ENCODE data around the gene CEACAM4. TPM values are rescaled to one million over a fixed set of nuclear protein-coding genes. Genes with fewer than 3 reads are reported as not detected.

Gene CEACAM4
- total and polyA plus RNA-seq, 2 donors (not counting 1 experiment from before 2014, with no cell fraction given), result not detected

GRCh38 chr19:41570639-41571112 lies 56.2 kb downstream of the CEACAM4 start:
- no peak overlapping the region for H3K4me3 ChIP-seq (replicated peaks in 1 of 4; ENCODE audit: control extremely low read depth in 1 of 4, insufficient read depth in 1 of 4, low read depth in 3 of 4, low read length in 4 of 4)
- no peaks in the 10 kb centered on the region for H3K36me3 ChIP-seq (ENCODE audit: control insufficient read depth, insufficient read depth, low read length)
- no peaks in the 10 kb centered on the region for H3K9me3 ChIP-seq (ENCODE audit: control insufficient read depth, insufficient read depth, low read depth, low read length)
- TF ChIP-seq CTCF (conservative IDR thresholded peaks at IDR 0.05 in 1 of 2, IDR thresholded peaks at IDR 0.05 in 1 of 2; ENCODE audit: low read depth in 1 of 2, low read length in 2 of 2) (peak; percentile 93 to 95), EZH2 (IDR thresholded peaks at IDR 0.05; ENCODE audit: low read length, missing control alignments) (no peak)
- no peak overlapping the region for H3K27ac ChIP-seq (ENCODE audit: insufficient read depth, low read length)
- no peak overlapping the region for H3K4me2 ChIP-seq (ENCODE audit: extremely low read depth, insufficient read depth, low read length)
- H3K79me2 ChIP-seq (ENCODE audit: control insufficient read depth, insufficient read depth, low read length), result no peaks in the 10 kb centered on the region
- peak; percentile 43 to 61 for DNase-seq (ENCODE audit: low read depth in 2 of 2)
- no peaks in the 10 kb centered on the region for H4K20me1 ChIP-seq (ENCODE audit: control insufficient read depth, extremely low read depth, insufficient read depth, low read length)
- no peak overlapping the region for H2AFZ ChIP-seq (ENCODE audit: low read length)
- no peaks in the 10 kb centered on the region for H3K4me1 ChIP-seq (ENCODE audit: control insufficient read depth, extremely low read depth, insufficient read depth, low read length)
- H3K27me3 ChIP-seq (ENCODE audit: control insufficient read depth, insufficient read depth, low read length), result no peaks in the 10 kb centered on the region
- H3K9ac ChIP-seq (ENCODE audit: insufficient read depth, low read length), result no peak overlapping the region

- Histone ChIP-seq H3K9ac (ENCODE audit: insufficient read depth, low read length) (no peak overlapping the region), H3K9me3 (ENCODE audit: control insufficient read depth, insufficient read depth, low read depth, low read length) (no peaks in the 10 kb centered on the region), H2AFZ (ENCODE audit: low read length) (no peak overlapping the region), H3K4me2 (ENCODE audit: extremely low read depth, insufficient read depth, low read length) (no peak overlapping the region), H3K4me1 (ENCODE audit: control insufficient read depth, extremely low read depth, insufficient read depth, low read length) (no peaks in the 10 kb centered on the region), H3K4me3 (replicated peaks in 1 of 4; ENCODE audit: control extremely low read depth in 1 of 4, insufficient read depth in 1 of 4, low read depth in 3 of 4, low read length in 4 of 4) (no peak overlapping the region), H3K36me3 (ENCODE audit: control insufficient read depth, insufficient read depth, low read length) (no peaks in the 10 kb centered on the region), H3K27ac (ENCODE audit: insufficient read depth, low read length) (no peak overlapping the region), H3K27me3 (ENCODE audit: control insufficient read depth, insufficient read depth, low read length) (no peaks in the 10 kb centered on the region), H3K79me2 (ENCODE audit: control insufficient read depth, insufficient read depth, low read length) (no peaks in the 10 kb centered on the region), H4K20me1 (ENCODE audit: control insufficient read depth, extremely low read depth, insufficient read depth, low read length) (no peaks in the 10 kb centered on the region)
- DNase-seq (ENCODE audit: low read depth in 2 of 2), result no peak
- no peak for TF ChIP-seq CTCF (conservative IDR thresholded peaks at IDR 0.05 in 1 of 2, IDR thresholded peaks at IDR 0.05 in 1 of 2; ENCODE audit: low read depth in 1 of 2, low read length in 2 of 2)
- TF ChIP-seq EZH2 (IDR thresholded peaks at IDR 0.05; ENCODE audit: low read length, missing control alignments), result no peak
Measured at GRCh38 chr19:41570179-41570578, 56.7 kb downstream of the CEACAM4 start.

- Histone ChIP-seq H3K36me3 (ENCODE audit: control insufficient read depth, insufficient read depth, low read length) (no peaks in the 10 kb centered on the region), H3K9ac (ENCODE audit: insufficient read depth, low read length) (no peak overlapping the region), H3K4me1 (ENCODE audit: control insufficient read depth, extremely low read depth, insufficient read depth, low read length) (no peaks in the 10 kb centered on the region), H2AFZ (ENCODE audit: low read length) (no peak overlapping the region), H3K79me2 (ENCODE audit: control insufficient read depth, insufficient read depth, low read length) (no peaks in the 10 kb centered on the region), H3K4me3 (replicated peaks in 1 of 4; ENCODE audit: control extremely low read depth in 1 of 4, insufficient read depth in 1 of 4, low read depth in 3 of 4, low read length in 4 of 4) (no peak overlapping the region), H3K4me2 (ENCODE audit: extremely low read depth, insufficient read depth, low read length) (no peak overlapping the region), H3K9me3 (ENCODE audit: control insufficient read depth, insufficient read depth, low read depth, low read length) (no peaks in the 10 kb centered on the region), H3K27ac (ENCODE audit: insufficient read depth, low read length) (no peak overlapping the region), H3K27me3 (ENCODE audit: control insufficient read depth, insufficient read depth, low read length) (peaks cover 4% of the 10 kb centered on the region), H4K20me1 (ENCODE audit: control insufficient read depth, extremely low read depth, insufficient read depth, low read length) (no peaks in the 10 kb centered on the region)
- no peak for DNase-seq (ENCODE audit: low read depth in 2 of 2)
- TF ChIP-seq CTCF (conservative IDR thresholded peaks at IDR 0.05 in 1 of 2, IDR thresholded peaks at IDR 0.05 in 1 of 2; ENCODE audit: low read depth in 1 of 2, low read length in 2 of 2) (no peak), EZH2 (IDR thresholded peaks at IDR 0.05; ENCODE audit: low read length, missing control alignments) (no peak)
Measured at GRCh38 chr19:41569481-41570150, 57.3 kb downstream of the CEACAM4 start.

Other genes starting within 250 kb of the CEACAM4 start
- gene EXOSC5, start 229.7 kb downstream of the CEACAM4 start, total RNA-seq, result 10.7 and 14.1 TPM in 2 replicates
- gene EXOSC5, start 229.7 kb downstream of the CEACAM4 start, polyA plus RNA-seq, result 5.0 and 10.0 TPM in 2 replicates
- 30.0 and 30.7 TPM in 2 replicates for gene BCKDHA, start 229.3 kb downstream of the CEACAM4 start, total RNA-seq
- 11.2 and 15.1 TPM in 2 replicates for gene BCKDHA, start 229.3 kb downstream of the CEACAM4 start, polyA plus RNA-seq
- gene B3GNT8, start 199.7 kb downstream of the CEACAM4 start, total RNA-seq, result 1.3 and 3.5 TPM in 2 replicates
- 0.30 and 0.54 TPM in 2 replicates for gene B3GNT8, start 199.7 kb downstream of the CEACAM4 start, polyA plus RNA-seq
- 29.5 and 31.0 TPM in 2 replicates for gene DMAC2, start 187.2 kb downstream of the CEACAM4 start, total RNA-seq
- 52.3 and 65.1 TPM in 2 replicates for gene DMAC2, start 187.2 kb downstream of the CEACAM4 start, polyA plus RNA-seq
- gene ERICH4, start 183.9 kb downstream of the CEACAM4 start, total RNA-seq, result not detected in 2 replicates
- not detected in 2 replicates for gene ERICH4, start 183.9 kb downstream of the CEACAM4 start, polyA plus RNA-seq
- not detected in 2 replicates for gene CEACAM21, start 50.9 kb downstream of the CEACAM4 start, total RNA-seq
- not detected in 2 replicates for gene CEACAM21, start 50.9 kb downstream of the CEACAM4 start, polyA plus RNA-seq
- not detected in 2 replicates for gene CEACAM7, start 61.2 kb upstream of the CEACAM4 start, total RNA-seq
- gene CEACAM7, start 61.2 kb upstream of the CEACAM4 start, polyA plus RNA-seq, result not detected in 2 replicates
- gene CEACAM5, start 81.6 kb upstream of the CEACAM4 start, total RNA-seq, result not detected in 2 replicates
- gene CEACAM5, start 81.6 kb upstream of the CEACAM4 start, polyA plus RNA-seq, result not detected in 2 replicates
- not detected in 2 replicates for gene CEACAM6, start 128.5 kb upstream of the CEACAM4 start, total RNA-seq
- gene CEACAM6, start 128.5 kb upstream of the CEACAM4 start, polyA plus RNA-seq, result not detected in 2 replicates
- gene CEACAM3, start 169.5 kb upstream of the CEACAM4 start, total RNA-seq, result not detected in 2 replicates
- not detected in 2 replicates for gene CEACAM3, start 169.5 kb upstream of the CEACAM4 start, polyA plus RNA-seq
- gene LYPD4, start 217.6 kb upstream of the CEACAM4 start, total RNA-seq, result not detected in 2 replicates
- not detected in 2 replicates for gene LYPD4, start 217.6 kb upstream of the CEACAM4 start, polyA plus RNA-seq
- gene DMRTC2, start 218.0 kb upstream of the CEACAM4 start, total RNA-seq, result not detected in 2 replicates
- not detected in 2 replicates for gene DMRTC2, start 218.0 kb upstream of the CEACAM4 start, polyA plus RNA-seq
- 1,183 and 1,320 TPM in 2 replicates for gene RPS19, start 233.2 kb upstream of the CEACAM4 start, total RNA-seq
- gene RPS19, start 233.2 kb upstream of the CEACAM4 start, polyA plus RNA-seq, result 2,037 and 2,197 TPM in 2 replicates